Amniotic epithelial cell (primary cell): Measurements from ENCODE around the gene G3BP1.
A peak's percentile ranks its signal among the peaks of the same experiment; 100 is the strongest.
"Not testable (repeated sequence)": the region's sequence is repeated elsewhere in the genome, so short reads cannot be mapped to it uniquely, and the experiment has no call there.

ENCODE experiments used
- DNase-seq: peaks from one replicate; pipeline ENCODE4 v3.0.0-alpha.2; 2010; ENCODE audit warnings: low read depth

The G3BP1 gene

GRCh38 chr5:151798674-151799073 lies 26.9 kb downstream of the G3BP1 start:
- no peak for DNase-seq

GRCh38 chr5:151799407-151799806 lies 27.7 kb downstream of the G3BP1 start:
- peak; percentile 46 for DNase-seq

GRCh38 chr5:151800532-151800931 lies 28.8 kb downstream of the G3BP1 start:
- peak; percentile 45 for DNase-seq

- DNase-seq: peak; percentile 96
Measured at GRCh38 chr5:151805414-151806223, 33.9 kb downstream of the G3BP1 start.

- no peak for DNase-seq
Measured at GRCh38 chr5:151808451-151809169, 36.9 kb downstream of the G3BP1 start.

DNA sequence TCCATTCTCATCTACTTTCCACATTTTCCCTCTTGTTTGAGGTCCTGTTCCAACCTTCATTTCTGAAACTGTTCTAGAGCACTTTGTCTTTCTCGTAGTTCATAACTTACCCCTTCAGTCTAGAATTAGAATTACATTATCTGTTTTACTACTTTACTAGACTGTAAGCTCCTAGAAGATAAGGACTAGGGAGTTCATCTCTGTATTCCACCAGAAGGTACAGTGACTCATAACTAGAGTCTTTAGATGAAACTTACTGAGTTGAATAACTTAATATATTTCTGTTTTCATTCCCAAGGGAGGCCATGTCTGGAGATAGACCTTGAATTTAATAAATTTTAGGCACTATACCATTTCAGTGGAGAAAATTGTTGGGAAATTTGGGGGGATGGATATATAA lies 38.7 kb downstream of the G3BP1 start:
- DNase-seq: peak; percentile 69

GRCh38 chr5:151810897-151811296 lies 39.1 kb downstream of the G3BP1 start:
- no peak for DNase-seq

GRCh38 chr5:151811593-151812321 lies 40.0 kb downstream of the G3BP1 start:
- DNase-seq: peak; percentile 51

GRCh38 chr5:151812757-151813309 lies 41.1 kb downstream of the G3BP1 start:
- peak; percentile 39 for DNase-seq

DNA sequence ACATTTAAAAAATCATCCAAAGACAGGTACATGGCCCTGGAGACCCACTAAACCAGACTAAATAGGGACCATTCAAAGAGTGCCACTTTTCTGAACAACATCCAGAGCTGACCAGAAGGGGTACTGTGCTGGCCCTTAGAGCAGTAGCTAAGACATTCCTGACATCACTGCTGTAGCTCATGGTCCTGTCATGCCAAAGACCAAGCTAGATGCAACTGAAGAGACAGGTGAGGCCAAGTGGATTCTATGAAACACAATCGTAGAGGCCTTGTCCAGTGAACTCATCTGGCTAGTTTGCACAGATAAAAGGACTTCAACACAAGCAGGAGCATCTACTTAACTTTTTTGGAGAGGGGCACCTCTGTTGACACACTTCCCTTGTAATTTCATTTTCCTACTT lies 43.3 kb downstream of the G3BP1 start:
- no peak for DNase-seq

DNA sequence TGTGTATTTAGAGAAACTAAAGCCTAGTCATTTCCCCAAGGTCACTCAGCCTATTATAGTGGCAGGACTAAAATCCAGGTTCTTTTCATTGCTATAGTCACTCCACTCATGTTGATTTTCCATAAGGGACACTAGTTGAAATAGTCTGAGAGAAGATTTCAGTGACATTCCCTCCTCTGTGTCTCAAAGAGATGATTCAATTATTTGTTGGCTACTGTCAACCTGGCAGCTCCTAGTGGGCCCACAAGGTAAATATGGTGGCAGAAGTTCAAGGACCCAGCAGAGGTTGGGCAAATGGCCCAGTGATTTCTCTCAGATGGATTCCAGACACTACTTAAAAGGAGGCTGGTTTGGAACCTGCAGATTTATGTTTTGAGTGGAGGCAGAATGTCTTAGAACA lies 48.1 kb downstream of the G3BP1 start:
- no peak for DNase-seq

DNA sequence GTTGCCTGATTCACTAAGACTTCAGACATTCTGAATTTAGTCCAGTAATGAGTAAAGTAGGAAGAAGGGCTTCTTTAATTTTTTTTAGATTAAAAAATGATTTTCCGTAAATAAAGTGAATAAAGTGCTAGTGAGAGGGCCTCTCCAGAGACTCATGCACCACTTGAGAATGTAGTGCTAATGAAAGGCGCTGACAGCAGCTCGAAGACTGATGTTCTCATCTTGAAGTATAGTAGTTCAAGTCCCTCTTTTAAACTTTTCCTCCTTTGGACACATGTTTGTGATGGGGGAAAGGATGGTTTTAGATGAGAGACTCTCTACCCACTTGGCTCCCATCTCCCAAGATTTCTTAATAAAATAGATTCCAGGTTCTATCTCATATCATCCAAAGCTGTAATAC lies 48.5 kb downstream of the G3BP1 start:
- DNase-seq: no peak

GRCh38 chr5:151820903-151821302 lies 49.1 kb downstream of the G3BP1 start:
- DNase-seq: no peak

- no peak for DNase-seq
Measured at GRCh38 chr5:151822141-151822540, 50.4 kb downstream of the G3BP1 start.

- DNase-seq: peak; percentile 62
Measured at GRCh38 chr5:151825445-151825844, 53.7 kb downstream of the G3BP1 start.

GRCh38 chr5:151829370-151829769 lies 57.6 kb downstream of the G3BP1 start:
- DNase-seq: no peak

DNA sequence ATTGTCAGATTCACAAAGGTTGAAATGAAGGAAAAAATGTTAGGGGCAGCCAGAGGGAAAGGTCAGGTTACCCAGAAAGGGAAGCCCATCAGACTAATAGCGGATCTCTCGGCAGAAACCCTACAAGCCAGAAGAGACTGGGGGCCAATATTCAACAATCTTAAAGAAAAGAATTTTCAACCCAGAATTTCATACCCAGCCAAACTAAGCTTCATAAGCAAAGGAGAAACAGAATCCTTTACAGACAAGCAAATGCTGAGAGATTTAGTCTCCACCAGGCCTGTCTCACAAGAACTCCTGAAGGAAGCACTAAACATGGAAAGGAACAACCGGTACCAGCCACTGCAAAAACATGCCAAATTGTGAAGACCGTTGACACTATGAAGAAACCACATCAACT lies 61.1 kb downstream of the G3BP1 start:
- DNase-seq: not testable (repeated sequence)

- no peak for DNase-seq
Measured at GRCh38 chr5:151846765-151847164, 75.0 kb downstream of the G3BP1 start.

- no peak for DNase-seq
Measured at GRCh38 chr5:151847871-151848270, 76.1 kb downstream of the G3BP1 start.

DNA sequence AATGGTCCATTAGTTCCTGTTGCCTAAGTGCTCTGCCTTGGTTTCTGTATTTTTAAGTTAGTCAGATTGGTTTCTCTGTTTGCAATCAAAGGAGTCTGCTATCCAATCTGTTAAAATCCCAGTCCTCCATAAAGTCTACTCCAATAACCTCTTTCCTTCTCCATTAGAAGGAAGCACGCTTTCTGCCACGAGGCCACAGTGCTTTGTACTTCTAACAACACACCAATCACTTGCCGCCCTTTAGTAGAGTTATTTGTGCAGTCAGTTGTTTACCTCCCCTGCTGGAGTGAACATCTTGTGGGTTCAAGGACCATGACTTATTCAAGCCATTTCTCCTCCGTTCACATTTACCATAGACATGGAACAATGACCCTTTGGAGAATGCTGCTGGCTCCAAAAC lies 83.9 kb downstream of the G3BP1 start:
- no peak for DNase-seq

- no peak for DNase-seq
Measured at GRCh38 chr5:151856861-151857260, 85.1 kb downstream of the G3BP1 start.

- not testable (repeated sequence) for DNase-seq
Measured at GRCh38 chr5:151860867-151861266, 89.1 kb downstream of the G3BP1 start.
